SIG-M5 treated with dmso at 0.1 percent for 504 hours (cell line): ENCODE results near the gene UBE2D2.

Source experiments
- DNase-seq: peaks from one replicate; lab custom pipeline; 2025; ENCODE audit not compliant: unreplicated experiment; lab: John Stamatoyannopoulos, UW

Gene UBE2D2

GRCh38 chr5:139671096-139671841, 110.1 kb downstream of the UBE2D2 start:
- no peak for DNase-seq

GRCh38 chr5:139675213-139675612, 114.1 kb downstream of the UBE2D2 start:
- DNase-seq: no peak

GRCh38 chr5:139675825-139676224, 114.7 kb downstream of the UBE2D2 start:
- no peak for DNase-seq

GRCh38 chr5:139676406-139676805, 115.3 kb downstream of the UBE2D2 start:
- DNase-seq: no peak

GRCh38 chr5:139676951-139677735, 116.0 kb downstream of the UBE2D2 start:
- DNase-seq: no peak
